Prostate gland (tissue), 2 donors: Measurements from ENCODE around the gene SLFNL1. TPM values are rescaled to one million over a fixed set of nuclear protein-coding genes. Genes with fewer than 3 reads are reported as not detected.

Experiments
- DNase-seq: peaks from one replicate; pipeline ENCODE4 v3.0.0-alpha.2; 2019; ENCODE audit warnings: low spot score
- H3K27ac ChIP-seq, 2 donors: fragments of 200-600 bp; sonication (generic); 2 replicates each; pipeline ENCODE4 v1.5.1; 2017 to 2019
- H3K27me3 ChIP-seq: fragments of 200-600 bp; sonication (generic); replicated peaks from 2 replicates; pipeline ENCODE4 v1.5.1; 2019; ENCODE audit not compliant: insufficient read depth
- H3K36me3 ChIP-seq, 2 donors: fragments of 200-600 bp; sonication (generic); 1 replicate in 1 of 2; 2 replicates in 1 of 2; pipeline versions ENCODE4 v1.5.1 to v1.8.1; 2017 to 2019
- H3K4me1 ChIP-seq: fragments of 200-600 bp; sonication (generic); replicated peaks from 2 replicates; pipeline ENCODE4 v1.5.1; 2019
- H3K4me3 ChIP-seq, 2 donors: fragments of 200-600 bp; sonication (generic); 2 replicates each; pipeline ENCODE4 v1.5.1; 2017 to 2019
- H3K9me3 ChIP-seq: fragments of 200-600 bp; sonication (generic); 2 replicates; pipeline ENCODE4 v1.5.1; 2017
- POLR2A ChIP-seq: fragments of 450-650 bp; IDR thresholded peaks from one replicate; pipeline ENCODE4 v1.6.1; 2016; ENCODE audit warnings: antibody characterized with exemption, mild to moderate bottlenecking
- POLR2AphosphoS5 ChIP-seq: sonication (generic); formaldehyde crosslinking; IDR thresholded peaks from one replicate; pipeline ENCODE4 v1.6.1; 2017; ENCODE audit warnings: antibody characterized with exemption
- WGBS: methylation state at CpG from one replicate; pipeline ENCODE4 v1.1.5; 2018; 5-methylcytosine and 5-hydroxymethylcytosine counted together
- intact Hi-C: fragments of 100-400 bp; cut with DNase I; formaldehyde crosslinking; loops from one replicate; pipeline ENCODE4 v1.14.2; 2022
- total RNA-seq, 2 donors: library from RNA; depleted of rRNA; stranded (reverse); fragments of >200 nt; gene quantifications; one replicate each; pipeline ENCODE4 v1.1.0, GENCODE V29; 2016
- TF ChIP-seq, protein P1 (sequence below), 4 experiments: fragments of 200-600 bp in 2 of 4; fragments of 450-650 bp in 2 of 4; sonication (generic) in 2 of 4; IDR thresholded peaks; 1 replicate in 3 of 4; 2 replicates in 1 of 4; pipeline ENCODE4 v1.5.1; 2016 to 2019; ENCODE audit warnings: antibody characterized with exemption in 4 of 4, mild to moderate bottlenecking in 2 of 4, moderate library complexity in 2 of 4

Gene SLFNL1
- total RNA-seq, 2 donors from 2014 or later, result 2.4 to 5.8 TPM

DNA sequence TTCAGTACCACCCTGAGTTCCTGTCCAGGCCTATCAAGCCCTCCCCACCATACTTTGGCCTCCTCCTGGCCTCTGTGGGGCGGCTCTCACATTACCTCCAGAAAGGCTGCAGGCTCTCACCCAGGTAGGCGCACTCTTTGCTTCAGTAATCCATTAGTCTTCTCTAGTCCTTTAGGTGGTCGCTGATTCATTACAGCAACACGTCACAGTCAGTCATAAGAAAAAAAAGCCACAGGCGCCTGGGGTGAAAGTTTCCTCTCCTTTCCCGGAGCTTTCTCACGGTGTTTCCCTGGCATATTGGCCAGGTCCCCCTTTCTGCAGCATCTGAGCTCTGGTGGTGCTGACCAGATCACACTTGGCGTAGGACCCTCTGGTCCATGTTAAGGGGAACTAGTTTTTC is 12.1 kb downstream of the SLFNL1 start:
- H3K27ac ChIP-seq, result no peak overlapping the region
- H3K4me3 ChIP-seq, result no peak overlapping the region
- no peak for DNase-seq
- no peak for TF ChIP-seq POLR2A
- TF ChIP-seq, protein P1, sequence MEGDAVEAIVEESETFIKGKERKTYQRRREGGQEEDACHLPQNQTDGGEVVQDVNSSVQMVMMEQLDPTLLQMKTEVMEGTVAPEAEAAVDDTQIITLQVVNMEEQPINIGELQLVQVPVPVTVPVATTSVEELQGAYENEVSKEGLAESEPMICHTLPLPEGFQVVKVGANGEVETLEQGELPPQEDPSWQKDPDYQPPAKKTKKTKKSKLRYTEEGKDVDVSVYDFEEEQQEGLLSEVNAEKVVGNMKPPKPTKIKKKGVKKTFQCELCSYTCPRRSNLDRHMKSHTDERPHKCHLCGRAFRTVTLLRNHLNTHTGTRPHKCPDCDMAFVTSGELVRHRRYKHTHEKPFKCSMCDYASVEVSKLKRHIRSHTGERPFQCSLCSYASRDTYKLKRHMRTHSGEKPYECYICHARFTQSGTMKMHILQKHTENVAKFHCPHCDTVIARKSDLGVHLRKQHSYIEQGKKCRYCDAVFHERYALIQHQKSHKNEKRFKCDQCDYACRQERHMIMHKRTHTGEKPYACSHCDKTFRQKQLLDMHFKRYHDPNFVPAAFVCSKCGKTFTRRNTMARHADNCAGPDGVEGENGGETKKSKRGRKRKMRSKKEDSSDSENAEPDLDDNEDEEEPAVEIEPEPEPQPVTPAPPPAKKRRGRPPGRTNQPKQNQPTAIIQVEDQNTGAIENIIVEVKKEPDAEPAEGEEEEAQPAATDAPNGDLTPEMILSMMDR (IDR thresholded peaks at IDR 0.05), result no peak
- TF ChIP-seq POLR2AphosphoS5, result no peak
- no peaks in the 10 kb centered on the region for H3K27me3 ChIP-seq
- H3K4me1 ChIP-seq, result no peaks in the 10 kb centered on the region
- H3K36me3 ChIP-seq, result no peaks in the 10 kb centered on the region
- no peaks in the 10 kb centered on the region for H3K9me3 ChIP-seq
- WGBS, result 95% methylated on average over 8 of the region's 8 CpGs
- intact Hi-C loops, result no loop called here

DNA sequence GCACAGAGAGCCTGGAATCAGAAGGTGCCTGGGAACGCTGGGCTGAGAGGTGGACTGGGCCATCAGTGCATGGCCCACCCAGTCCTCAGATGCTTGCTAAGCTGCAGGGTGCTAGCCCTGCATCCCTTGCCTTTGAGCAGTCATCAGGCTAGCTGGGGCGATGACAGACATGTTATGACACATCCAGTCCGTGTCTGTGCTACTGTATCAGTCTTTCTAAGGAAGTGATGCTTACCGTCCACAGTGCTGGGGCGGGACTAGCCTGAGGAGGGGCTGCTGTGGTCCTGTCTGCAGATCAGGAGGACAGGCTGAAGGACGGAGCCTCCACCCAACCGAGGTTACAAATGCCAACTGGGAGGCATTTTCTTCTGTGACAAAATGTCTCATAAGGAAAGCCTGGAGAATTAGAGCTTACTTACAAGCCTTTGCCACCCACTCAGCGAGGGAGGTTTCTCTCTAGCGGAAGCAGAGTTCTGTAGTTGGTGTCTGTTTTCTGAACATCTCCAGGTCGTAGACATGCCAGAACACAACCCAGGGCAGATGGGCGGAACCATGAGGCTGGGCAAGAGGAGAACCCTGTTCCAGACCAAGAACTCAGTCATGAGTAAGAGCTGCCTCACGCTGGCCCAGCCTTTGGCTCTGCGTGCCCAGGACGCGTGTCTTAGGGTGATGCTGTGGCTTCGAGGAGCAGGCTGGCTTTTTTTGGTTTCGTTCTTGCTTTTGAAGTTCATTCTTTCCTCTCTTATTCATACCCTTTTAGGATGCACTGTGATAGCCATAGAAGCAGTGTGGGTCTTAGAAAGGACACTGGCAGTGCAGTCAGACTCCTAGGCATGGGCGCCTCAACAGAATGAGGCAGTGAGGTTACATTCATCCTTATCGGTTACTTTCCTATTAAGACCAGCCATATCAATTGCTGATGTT is 14.3 kb downstream of the SLFNL1 start:
- WGBS, result 83% methylated on average over 19 of the region's 19 CpGs
- H3K4me1 ChIP-seq, result peaks cover 4% of the 10 kb centered on the region
- no peak overlapping the region for H3K4me3 ChIP-seq
- TF ChIP-seq POLR2AphosphoS5 (no peak), POLR2A (no peak)
- TF ChIP-seq, protein P1 (IDR thresholded peaks at IDR 0.05), result no peak
- intact Hi-C loops, result no loop called here
- H3K9me3 ChIP-seq, result no peaks in the 10 kb centered on the region
- H3K36me3 ChIP-seq, result no peaks in the 10 kb centered on the region
- no peak for DNase-seq
- no peaks in the 10 kb centered on the region for H3K27me3 ChIP-seq
- no peak overlapping the region for H3K27ac ChIP-seq

DNA sequence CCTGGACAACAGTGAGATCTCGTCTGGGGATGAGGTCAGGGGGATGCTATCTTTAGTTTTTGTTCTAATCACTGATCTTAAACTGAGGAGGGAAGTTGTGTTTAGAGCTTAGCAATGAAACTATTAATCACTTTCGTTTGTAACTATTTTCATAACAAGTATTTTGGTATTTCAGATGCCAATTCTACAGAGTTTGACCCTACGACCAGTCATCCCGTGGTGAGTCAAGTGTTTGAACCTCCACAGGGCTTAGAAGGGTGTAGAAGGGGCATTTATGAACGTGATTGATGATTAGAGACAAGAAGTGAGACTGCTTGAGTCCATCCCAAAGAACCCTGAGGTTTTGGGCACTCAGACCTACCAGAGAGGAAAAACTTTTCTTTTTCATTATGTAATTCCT is 15.6 kb downstream of the SLFNL1 start:
- Histone ChIP-seq H3K4me3 (no peak overlapping the region), H3K9me3 (no peaks in the 10 kb centered on the region), H3K27me3 (no peaks in the 10 kb centered on the region), H3K36me3 (no peaks in the 10 kb centered on the region), H3K27ac (no peak overlapping the region), H3K4me1 (peaks cover 4% of the 10 kb centered on the region)
- WGBS, result 86% methylated on average over 5 of the region's 5 CpGs
- intact Hi-C loops, result no loop called here
- DNase-seq, result no peak
- no peak for TF ChIP-seq POLR2A
- TF ChIP-seq, protein P1 (IDR thresholded peaks at IDR 0.05), result no peak
- TF ChIP-seq POLR2AphosphoS5, result no peak

DNA sequence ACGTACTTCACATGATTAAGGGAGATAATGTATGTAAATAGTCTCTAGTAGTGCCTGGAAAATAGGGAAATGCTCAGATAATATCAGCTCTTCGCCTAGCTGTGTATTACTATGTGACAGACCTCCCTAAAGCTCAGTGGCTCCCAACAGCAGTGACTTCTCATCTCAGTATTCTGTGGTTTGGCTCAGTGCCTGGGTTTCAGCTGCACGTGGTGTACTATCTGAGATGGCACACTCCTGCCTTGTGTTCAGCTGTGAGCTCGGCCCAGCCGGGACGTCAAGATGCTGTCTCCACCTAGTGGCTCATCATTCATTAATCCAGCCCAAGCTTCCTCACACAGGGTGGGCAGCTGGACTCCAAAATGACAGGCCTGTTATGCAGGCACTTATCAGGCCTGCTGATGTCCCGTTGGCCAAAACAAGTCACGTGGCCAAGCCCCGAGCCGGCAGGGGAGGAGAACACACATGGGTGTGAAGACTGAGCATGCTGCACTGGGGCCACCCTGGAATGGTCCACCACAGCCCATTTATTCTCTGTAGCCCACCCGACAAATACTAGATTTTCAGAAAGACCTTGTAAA is 17.8 kb downstream of the SLFNL1 start:
- Histone ChIP-seq H3K4me1 (peaks cover 4% of the 10 kb centered on the region), H3K27me3 (no peaks in the 10 kb centered on the region), H3K4me3 (no peak overlapping the region), H3K9me3 (no peaks in the 10 kb centered on the region), H3K36me3 (no peaks in the 10 kb centered on the region), H3K27ac (peak overlapping the region; percentile 35 to 42)
- intact Hi-C loops, result loop anchor here (1.0 kb wide), 1 partner anchor 22 kb away; no protein-coding TSS in a partner anchor
- peak; percentile 98 for DNase-seq
- peak; percentile 97 for TF ChIP-seq POLR2AphosphoS5
- TF ChIP-seq, protein P1 (IDR thresholded peaks at IDR 0.05), result peak in 3 of 4 experiments; percentile 72 to 81 (median 76)
- TF ChIP-seq POLR2A, result no peak
- 21% methylated on average over 11 of the region's 11 CpGs for WGBS
